Peyer's patch (tissue), 4 donors: Measurements from ENCODE around the gene EIF4EBP2. TPM values are rescaled to one million over a fixed set of nuclear protein-coding genes. Genes with fewer than 3 reads are reported as not detected.

Experiments used
- DNase-seq, 3 donors: peaks; one replicate each; pipeline ENCODE4 v3.0.0-alpha.2; 2017 to 2019
- H3K27ac ChIP-seq, 4 donors: fragments of 200-600 bp; sonication (generic); one replicate each; pipeline ENCODE4 v1.5.1; 2016 to 2019
- H3K27me3 ChIP-seq, 2 donors: fragments of 200-600 bp; sonication (generic); one replicate each; pipeline ENCODE4 v1.5.1; 2019
- H3K36me3 ChIP-seq, 3 donors: fragments of 200-600 bp; sonication (generic); one replicate each; pipeline ENCODE4 v1.5.1; 2016 to 2019
- H3K4me1 ChIP-seq, 4 donors: fragments of 200-600 bp; sonication (generic); one replicate each; pipeline ENCODE4 v1.5.1; 2016 to 2019
- H3K4me3 ChIP-seq, 4 donors: fragments of 200-600 bp; sonication (generic); 1 replicate in 3 of 4; 2 replicates in 1 of 4; pipeline ENCODE4 v1.5.1; 2016 to 2019; ENCODE audit warnings: mild to moderate bottlenecking in 1 of 4
- H3K9me3 ChIP-seq, 4 donors: fragments of 200-600 bp; sonication (generic); one replicate each; pipeline ENCODE4 v1.5.1; 2016 to 2019; ENCODE audit warnings: mild to moderate bottlenecking in 1 of 4
- CTCF ChIP-seq, 6 experiments: fragments of 450-650 bp in 4 of 6; fragments of 200-600 bp in 2 of 6; sonication (generic) in 1 of 6; IDR thresholded peaks; one replicate each; pipeline ENCODE4 v1.5.1; 2017 to 2019; ENCODE audit warnings: antibody characterized with exemption in 6 of 6, mild to moderate bottlenecking in 3 of 6, moderate library complexity in 1 of 6
- POLR2A ChIP-seq, 2 donors: fragments of 450-650 bp; IDR thresholded peaks; one replicate each; pipeline ENCODE4 v1.5.1; 2017; ENCODE audit warnings: antibody characterized with exemption in 2 of 2, mild to moderate bottlenecking in 2 of 2, moderate library complexity in 2 of 2
- total RNA-seq, 4 donors: library from RNA; depleted of rRNA; stranded (reverse); fragments of >200 nt; gene quantifications; one replicate each; pipeline ENCODE4 v1.1.0, GENCODE V29; 2016

Gene EIF4EBP2
- total RNA-seq, 4 donors from 2014 or later: 64.4 to 129 (median 93.0) TPM

DNA sequence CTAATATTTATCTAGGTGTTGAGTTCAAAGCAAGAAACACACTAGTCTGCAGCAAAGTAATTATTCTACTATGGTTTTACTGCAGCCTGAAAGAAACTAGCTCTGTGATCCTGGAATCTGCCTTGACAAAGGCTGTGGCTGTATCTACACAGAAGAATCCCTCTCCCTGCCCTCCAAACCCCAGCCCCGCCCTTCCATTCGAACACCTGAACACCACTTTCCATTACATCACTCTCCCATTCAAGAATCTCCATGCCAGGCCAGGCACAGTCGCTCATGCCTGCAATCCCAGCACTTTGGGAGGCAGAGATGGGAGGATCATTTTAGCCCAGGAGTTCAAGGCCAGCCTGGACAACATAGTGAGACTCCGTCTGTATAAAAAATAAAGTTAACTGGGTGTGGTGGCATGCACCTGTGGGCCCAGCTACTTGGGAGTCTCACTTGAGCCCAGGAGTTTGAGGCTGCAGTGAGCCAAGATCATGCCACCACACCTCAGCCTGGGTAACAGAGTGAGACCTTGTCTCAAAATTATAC lies 44.9 kb upstream of the EIF4EBP2 start:
- H3K36me3 ChIP-seq: no peaks in the 10 kb centered on the region
- TF ChIP-seq CTCF (IDR thresholded peaks at IDR 0.05) (no peak), POLR2A (IDR thresholded peaks at IDR 0.05) (no peak)
- H3K4me1 ChIP-seq: peaks cover 0 to 9% (median 3%) of the 10 kb centered on the region in 4 donors
- DNase-seq: no peak
- no peak overlapping the region for H3K4me3 ChIP-seq
- H3K9me3 ChIP-seq: no peaks in the 10 kb centered on the region
- no peak overlapping the region for H3K27ac ChIP-seq
- no peaks in the 10 kb centered on the region for H3K27me3 ChIP-seq

GRCh38 chr10:70360215-70360614 lies 43.7 kb upstream of the EIF4EBP2 start:
- Histone ChIP-seq H3K4me1 (peaks cover 0 to 16% (median under 1%) of the 10 kb centered on the region in 4 donors), H3K27me3 (no peaks in the 10 kb centered on the region), H3K9me3 (no peaks in the 10 kb centered on the region), H3K4me3 (no peak overlapping the region), H3K36me3 (no peaks in the 10 kb centered on the region), H3K27ac (no peak overlapping the region)
- no peak for DNase-seq
- TF ChIP-seq CTCF (IDR thresholded peaks at IDR 0.05): no peak
- no peak for TF ChIP-seq POLR2A (IDR thresholded peaks at IDR 0.05)

DNA sequence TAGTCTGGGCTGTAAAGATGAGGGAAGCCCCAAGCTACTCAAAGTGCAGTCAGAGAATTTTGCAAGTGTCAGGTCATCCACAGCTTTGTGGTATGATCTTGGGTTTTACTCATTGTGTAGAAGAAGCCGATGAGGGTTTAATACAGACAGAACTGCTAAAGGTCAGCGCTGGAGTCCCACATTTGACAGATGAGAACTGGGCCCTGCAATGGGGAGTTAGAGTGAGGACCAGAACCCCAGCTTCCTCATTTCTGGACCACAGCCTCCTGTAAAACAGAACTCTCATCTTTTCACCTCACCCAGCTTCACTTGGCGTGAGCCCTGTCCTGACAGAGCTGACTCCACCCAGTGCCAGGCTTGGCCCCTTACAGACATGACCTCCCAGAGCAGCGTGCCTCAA lies 41.6 kb upstream of the EIF4EBP2 start:
- Histone ChIP-seq H3K4me1 (peaks cover 0 to 16% (median 0%) of the 10 kb centered on the region in 4 donors), H3K27me3 (no peaks in the 10 kb centered on the region), H3K9me3 (no peaks in the 10 kb centered on the region), H3K36me3 (no peaks in the 10 kb centered on the region), H3K27ac (no peak overlapping the region), H3K4me3 (no peak overlapping the region)
- TF ChIP-seq CTCF (IDR thresholded peaks at IDR 0.05): no peak
- no peak for TF ChIP-seq POLR2A (IDR thresholded peaks at IDR 0.05)
- no peak for DNase-seq

DNA sequence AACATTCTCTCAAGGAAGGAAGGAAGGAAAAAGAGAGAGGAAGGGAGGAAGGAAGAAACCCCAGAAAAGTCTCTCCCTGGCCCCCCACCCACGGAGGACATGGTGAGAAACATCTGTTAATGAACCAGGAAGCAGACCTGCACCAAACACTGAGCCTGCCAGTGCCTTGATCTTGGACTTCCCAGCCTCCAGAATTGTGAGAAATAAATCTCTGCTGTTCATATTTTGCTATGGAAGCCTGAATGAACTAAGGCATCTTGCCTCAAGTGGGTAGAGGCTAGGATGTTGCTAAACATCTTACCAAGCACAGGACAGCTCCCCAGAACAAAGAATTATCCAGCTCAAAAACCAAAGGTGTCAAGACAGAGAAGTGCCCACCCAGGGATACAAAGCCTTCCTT lies 40.7 kb upstream of the EIF4EBP2 start:
- DNase-seq: no peak
- Histone ChIP-seq H3K4me3 (no peak overlapping the region), H3K9me3 (no peaks in the 10 kb centered on the region), H3K27me3 (no peaks in the 10 kb centered on the region), H3K36me3 (no peaks in the 10 kb centered on the region), H3K27ac (peak overlapping the region; percentile 35 to 84 (median 70)), H3K4me1 (peaks cover 0 to 16% (median 0%) of the 10 kb centered on the region in 4 donors)
- TF ChIP-seq CTCF (IDR thresholded peaks at IDR 0.05) (no peak), POLR2A (IDR thresholded peaks at IDR 0.05) (no peak)

DNA sequence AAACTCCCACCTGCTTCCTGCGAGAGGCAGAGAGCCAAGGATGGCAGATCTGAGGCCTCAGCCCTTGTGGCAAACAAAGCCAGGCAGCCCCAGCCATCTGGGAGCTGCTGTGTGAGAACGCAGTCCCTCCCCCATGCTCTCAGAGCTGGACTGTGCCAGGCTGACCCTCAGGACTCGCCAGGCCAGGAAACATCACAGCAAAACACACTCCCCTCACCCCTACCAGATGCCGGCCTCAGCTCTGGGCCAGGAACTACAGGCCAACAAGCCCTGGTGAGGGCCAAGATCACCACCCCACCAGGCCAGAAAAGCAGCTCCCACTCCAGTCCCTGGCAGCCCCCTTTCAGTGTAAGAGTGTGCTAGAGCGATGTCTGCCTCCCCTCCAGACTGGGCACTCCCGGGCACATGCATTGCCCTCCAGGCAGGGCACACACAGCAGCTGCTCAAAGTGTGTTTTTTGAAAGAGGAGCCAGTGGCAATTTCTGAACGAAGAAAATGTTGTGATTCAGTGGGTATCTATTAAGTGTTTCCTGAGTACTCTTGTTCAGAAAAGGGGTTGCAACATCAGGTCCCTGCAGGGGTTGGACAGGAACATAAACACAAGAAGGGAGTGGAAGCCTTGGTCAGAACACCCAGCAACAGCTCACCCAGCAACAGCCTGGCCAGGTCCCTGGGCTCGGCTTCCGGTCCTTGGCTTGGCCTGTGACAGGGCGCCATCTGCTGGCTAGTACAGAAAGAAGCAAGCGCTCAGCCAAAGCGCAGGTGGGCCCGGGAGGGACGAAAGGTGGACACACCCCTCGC lies 39.8 kb upstream of the EIF4EBP2 start:
- H3K36me3 ChIP-seq: no peaks in the 10 kb centered on the region
- H3K4me1 ChIP-seq: peaks cover 0 to 16% (median 0%) of the 10 kb centered on the region in 4 donors
- no peaks in the 10 kb centered on the region for H3K9me3 ChIP-seq
- no peak overlapping the region for H3K4me3 ChIP-seq
- H3K27ac ChIP-seq: peak overlapping the region; percentile 35 to 84 (median 70)
- peak; percentile 82 to 95 (median 89) for DNase-seq
- TF ChIP-seq POLR2A (IDR thresholded peaks at IDR 0.05) (peak in 1 of 2 donors; percentile 29), CTCF (IDR thresholded peaks at IDR 0.05) (peak; percentile 78 to 98 (median 94))
- H3K27me3 ChIP-seq: no peaks in the 10 kb centered on the region
